B cell (primary cell): Measurements from ENCODE around the gene ARHGEF7. TPM values are rescaled to one million over a fixed set of nuclear protein-coding genes. Genes with fewer than 3 reads are reported as not detected.

Source experiments
- ATAC-seq: fragments of 200-7000 bp; cut with Tn5 transposase; one replicate; pipeline ENCODE4 v1.10.0; 2021; ENCODE audit warnings: low read depth, mild to moderate bottlenecking, moderate number of reproducible peaks, moderate library complexity
- CTCF ChIA-PET: fragments of 350-600 bp; sonication (Branson Sonifier 250); formaldehyde crosslinking; loops from one replicate; lab custom pipeline; 2021; ENCODE audit warnings: antibody characterized with exemption, inconsistent platforms; lab: Charles Lee
- POLR2A ChIA-PET: fragments of 350-600 bp; sonication (Branson Sonifier 250); formaldehyde crosslinking; loops from one replicate; lab custom pipeline; 2021; ENCODE audit warnings: antibody characterized with exemption; lab: Charles Lee
- DNase-seq: peaks from one replicate; pipeline ENCODE4 v3.0.0; 2013
- H2AFZ ChIP-seq: 2 replicates; pipeline ENCODE4 v1.6.1; 2012; ENCODE audit warnings: mild to moderate bottlenecking, low read depth, low read length; ENCODE audit not compliant: insufficient read depth, poor library complexity, severe bottlenecking
- H3K27ac ChIP-seq, 2 donors: 1 replicate in 1 of 2; 2 replicates in 1 of 2; pipeline ENCODE4 v1.5.1; 2012 to 2013; ENCODE audit warnings: low read length in 2 of 2, mild to moderate bottlenecking in 2 of 2, moderate library complexity in 1 of 2
- H3K27me3 ChIP-seq, 4 experiments: fragments of 200-600 bp in 1 of 4; sonication (generic) in 1 of 4; replicated peaks in 1 of 4; 1 replicate in 2 of 4; 2 replicates in 2 of 4; pipeline versions ENCODE4 v1.6.1 to v1.7.0; 2013 to 2016; ENCODE audit warnings: low read length in 3 of 4, mild to moderate bottlenecking in 2 of 4, mixed read lengths in 1 of 4, moderate library complexity in 1 of 4; ENCODE audit not compliant: insufficient read depth in 4 of 4, control insufficient read depth in 3 of 4; ENCODE audit errors: control extremely low read depth in 1 of 4
- H3K36me3 ChIP-seq, 2 experiments: replicated peaks in 1 of 2; 1 replicate in 1 of 2; 2 replicates in 1 of 2; pipeline versions ENCODE4 v1.6.1 to v1.7.1; 2013; ENCODE audit warnings: low read length in 1 of 2; ENCODE audit not compliant: insufficient read depth in 2 of 2, control insufficient read depth in 1 of 2; ENCODE audit errors: control extremely low read depth in 1 of 2, extremely low read depth in 1 of 2
- H3K4me1 ChIP-seq, 2 donors: fragments of 200-600 bp in 1 of 2; sonication (generic) in 1 of 2; 1 replicate in 1 of 2; 2 replicates in 1 of 2; pipeline versions ENCODE4 v1.5.1 to v1.6.1; 2013 to 2017; ENCODE audit warnings: low read length in 2 of 2; ENCODE audit not compliant: control insufficient read depth in 2 of 2, insufficient read depth in 2 of 2
- H3K4me2 ChIP-seq: replicated peaks from 2 replicates; pipeline ENCODE3; 2012; ENCODE audit warnings: mild to moderate bottlenecking, low read depth, low read length; ENCODE audit not compliant: poor library complexity, severe bottlenecking
- H3K4me3 ChIP-seq, 5 experiments: fragments of 200-600 bp in 1 of 5; sonication (generic) in 1 of 5; 1 replicate in 3 of 5; 2 replicates in 2 of 5; pipeline versions ENCODE4 v1.5.1 to v1.7.0; 2011 to 2016; ENCODE audit warnings: low read length in 4 of 5, mild to moderate bottlenecking in 4 of 5, low read depth in 2 of 5, control low read depth in 1 of 5, moderate library complexity in 1 of 5; ENCODE audit not compliant: insufficient read depth in 1 of 5; ENCODE audit errors: control extremely low read depth in 1 of 5, extremely low read depth in 1 of 5
- H3K79me2 ChIP-seq: fragments of 200-600 bp; sonication (generic); one replicate; pipeline ENCODE4 v1.6.0; 2016; ENCODE audit warnings: low read length; ENCODE audit not compliant: control insufficient read depth, insufficient read depth
- H3K9ac ChIP-seq: fragments of 200-600 bp; sonication (generic); 2 replicates; pipeline ENCODE4 v1.6.1; 2017; ENCODE audit warnings: mild to moderate bottlenecking, low read length, moderate library complexity
- H3K9me3 ChIP-seq, 3 donors: one replicate each; pipeline versions ENCODE4 v1.6.1 to v1.7.1; 2013; ENCODE audit warnings: low read length in 2 of 3; ENCODE audit not compliant: control insufficient read depth in 2 of 3, insufficient read depth in 1 of 3; ENCODE audit errors: control extremely low read depth in 1 of 3
- H4K20me1 ChIP-seq: 2 replicates; pipeline ENCODE4 v1.6.0; 2012; ENCODE audit warnings: mild to moderate bottlenecking, low read length; ENCODE audit not compliant: insufficient read depth, control insufficient read depth, poor library complexity, severe bottlenecking
- H3K27ac Mint-ChIP-seq: one replicate; pipeline ENCODE4 v1.8.0; 2021; ENCODE audit warnings: mixed read lengths
- H3K27me3 Mint-ChIP-seq: one replicate; pipeline ENCODE4 v1.8.0; 2021; ENCODE audit warnings: mixed read lengths
- H3K4me1 Mint-ChIP-seq: one replicate; pipeline ENCODE4 v1.8.0; 2021; ENCODE audit warnings: mixed read lengths
- H3K4me3 Mint-ChIP-seq: one replicate; pipeline ENCODE4 v1.8.0; 2021; ENCODE audit warnings: mixed read lengths
- H3K9me3 Mint-ChIP-seq: one replicate; pipeline ENCODE4 v1.8.0; 2022; ENCODE audit warnings: mixed read lengths; ENCODE audit not compliant: insufficient read depth
- CTCF ChIP-seq: fragments of 200-600 bp; IDR thresholded peaks from one replicate; pipeline ENCODE4 v1.8.0; 2022; ENCODE audit warnings: antibody characterized with exemption, mild to moderate bottlenecking
- EZH2 ChIP-seq: IDR thresholded peaks from 2 replicates; pipeline ENCODE4 v1.6.1; 2012; ENCODE audit warnings: borderline replicate concordance, low read depth, mild to moderate bottlenecking, moderate library complexity, low read length; ENCODE audit not compliant: insufficient read depth, poor library complexity, severe bottlenecking
- WGBS: methylation state at CpG from one replicate; pipeline ENCODE4 v1.1.5; 2013; ENCODE audit warnings: missing lambda C conversion rate; ENCODE audit not compliant: insufficient coverage; 5-methylcytosine and 5-hydroxymethylcytosine counted together
- intact Hi-C: fragments of 100-400 bp; cut with micrococcal nuclease; formaldehyde crosslinking; loops from one replicate; pipeline ENCODE4 v1.10.0; 2022
- polyA plus RNA-seq: library from polyadenylated mRNA; depleted of rRNA; stranded (reverse); fragments of >200 nt; gene quantifications from 2 replicates; pipeline ENCODE4 v1.2.3, GENCODE V29; 2012
- total RNA-seq, 2 donors: library from RNA; stranded (reverse); fragments of 120-200 nt in 1 of 2; gene quantifications; 1 replicate in 1 of 2; 2 replicates in 1 of 2; pipeline versions ENCODE4 v1.2.3 to v1.2.4, GENCODE V29; 2013 to 2022

The ARHGEF7 gene
- total and polyA plus RNA-seq, 2 donors (not counting 1 experiment from before 2014, with no cell fraction given) = 62.3 to 125 TPM

DNA sequence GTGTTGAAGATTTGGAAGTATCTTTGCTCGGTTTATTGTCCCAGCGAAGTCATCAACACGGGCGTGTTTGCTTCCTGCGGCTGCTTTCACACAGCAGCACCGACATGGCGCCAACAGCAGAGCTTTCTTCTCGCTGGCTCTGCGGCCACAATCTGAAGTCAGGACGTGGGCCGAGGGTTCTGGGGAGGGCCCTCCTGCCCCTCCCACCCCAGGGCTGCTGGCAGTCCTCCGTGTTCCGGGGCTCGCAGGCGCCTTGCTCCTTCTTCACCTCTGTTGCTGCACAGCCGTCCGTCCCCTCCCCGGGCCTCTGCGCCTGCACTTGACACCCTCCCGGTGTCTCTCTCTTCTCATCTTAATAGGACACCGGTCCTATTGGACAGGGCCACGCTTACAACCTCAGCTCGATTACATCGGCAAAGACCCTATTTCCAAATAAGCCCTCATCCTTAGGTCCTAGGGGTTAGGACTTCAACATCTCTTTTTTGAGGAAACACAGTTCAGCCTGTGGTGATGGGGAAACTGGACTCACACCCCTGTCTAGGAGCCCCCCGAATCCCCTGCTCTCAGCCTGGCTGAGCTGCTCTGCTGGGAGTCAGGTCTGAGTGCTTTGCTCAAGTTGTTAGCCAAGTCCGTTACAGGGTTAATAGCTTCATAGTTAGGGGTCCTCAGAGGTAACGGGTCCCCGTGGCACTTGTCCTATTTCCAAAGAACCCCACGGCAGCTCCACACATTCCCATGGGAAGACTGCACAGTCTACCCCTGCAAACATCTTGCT, 202.6 kb downstream of the ARHGEF7 start:
- no peak overlapping the region for H3K9ac ChIP-seq
- Mint-ChIP-seq H3K27ac (no peak overlapping the region), H3K27me3 (no peaks in the 10 kb centered on the region), H3K4me1 (no peaks in the 10 kb centered on the region), H3K4me3 (no peak overlapping the region), H3K9me3 (peaks cover 2% of the 10 kb centered on the region)
- H3K79me2 ChIP-seq = no peaks in the 10 kb centered on the region
- peaks cover 0 to 19% (median under 1%) of the 10 kb centered on the region in 3 donors for H3K9me3 ChIP-seq
- ATAC-seq (no peak), DNase-seq (no peak)
- H2AFZ ChIP-seq = no peak overlapping the region
- ChIA-PET POLR2A (no interaction called here), CTCF (no interaction called here)
- 92% methylated on average over 29 of the region's 29 CpGs for WGBS
- no peaks in the 10 kb centered on the region for H3K27me3 ChIP-seq
- no peak overlapping the region for H3K4me2 ChIP-seq
- no peak overlapping the region for H3K4me3 ChIP-seq
- peaks cover 0 to 8% of the 10 kb centered on the region in 2 experiments for H3K36me3 ChIP-seq
- H3K27ac ChIP-seq = no peak overlapping the region
- H3K4me1 ChIP-seq = no peaks in the 10 kb centered on the region
- intact Hi-C loops = no loop called here
- TF ChIP-seq CTCF (no peak), EZH2 (no peak)
- no peaks in the 10 kb centered on the region for H4K20me1 ChIP-seq

DNA sequence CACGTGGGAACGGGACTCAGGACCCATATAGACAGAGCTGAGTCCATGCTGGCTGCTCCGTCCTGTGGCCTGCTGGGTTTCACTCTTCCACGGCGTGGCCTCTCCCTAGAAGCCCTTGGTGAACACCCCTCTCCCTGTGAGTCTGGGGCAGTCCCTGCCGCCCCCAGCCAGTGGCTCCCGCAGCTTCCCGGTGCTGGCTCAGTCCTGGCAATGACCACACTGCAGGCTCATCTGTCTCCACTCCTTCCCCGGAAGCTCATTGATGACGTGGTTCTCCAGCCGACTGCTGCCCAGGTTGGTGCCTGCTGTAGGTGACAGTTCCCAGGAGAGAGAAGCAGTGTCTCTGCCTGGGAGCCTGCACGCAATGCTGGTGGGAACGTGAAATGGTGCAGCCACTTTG, 203.3 kb downstream of the ARHGEF7 start:
- H3K27me3 ChIP-seq = no peaks in the 10 kb centered on the region
- no peak overlapping the region for H3K9ac ChIP-seq
- intact Hi-C loops = no loop called here
- POLR2A ChIA-PET = no interaction called here
- peaks cover 2% of the 10 kb centered on the region for H3K9me3 Mint-ChIP-seq
- ATAC-seq = no peak
- H3K27ac Mint-ChIP-seq = no peak overlapping the region
- H3K9me3 ChIP-seq = peaks cover 0 to 13% (median 0%) of the 10 kb centered on the region in 3 donors
- no peaks in the 10 kb centered on the region for H3K27me3 Mint-ChIP-seq
- TF ChIP-seq CTCF (no peak), EZH2 (no peak)
- H3K4me1 ChIP-seq = no peaks in the 10 kb centered on the region
- no peak for DNase-seq
- no peaks in the 10 kb centered on the region for H3K79me2 ChIP-seq
- H3K4me3 ChIP-seq = no peak overlapping the region
- no peak overlapping the region for H2AFZ ChIP-seq
- H3K4me1 Mint-ChIP-seq = no peaks in the 10 kb centered on the region
- WGBS = 91% methylated on average over 13 of the region's 13 CpGs
- CTCF ChIA-PET = no interaction called here
- H3K27ac ChIP-seq = no peak overlapping the region
- no peak overlapping the region for H3K4me2 ChIP-seq
- H4K20me1 ChIP-seq = no peaks in the 10 kb centered on the region
- H3K4me3 Mint-ChIP-seq = no peak overlapping the region
- H3K36me3 ChIP-seq = peaks cover 0 to 8% of the 10 kb centered on the region in 2 experiments
